Measurements from ENCODE around the gene RPP25L. TPM values are rescaled to one million over a fixed set of nuclear protein-coding genes. Genes with fewer than 3 reads are reported as not detected.

The RPP25L gene
- total RNA-seq, 1 donor: 14.7 TPM

- TF ChIP-seq CTCF (IDR thresholded peaks at IDR 0.05; ENCODE audit: insufficient read depth, low read depth, low read length): no peak
- no peak overlapping the region for H3K4me3 ChIP-seq (ENCODE audit: low read depth, low read length)
- no peak for DNase-seq (ENCODE audit: low read depth)
Measured at GRCh38 chr9:34623374-34624235, 11.7 kb upstream of the RPP25L start.

- no peak for TF ChIP-seq CTCF (IDR thresholded peaks at IDR 0.05; ENCODE audit: insufficient read depth, low read depth, low read length)
- DNase-seq (ENCODE audit: low read depth): peak; percentile 95
Measured at GRCh38 chr9:34620061-34620994, 8.4 kb upstream of the RPP25L start, which contains the start of gene DCTN3. Gene DCTN3 (minus strand): TSS chr9:34620495. CDS start chr9:34620464, 31 bp downstream.

GRCh38 chr9:34615132-34615531, 3.2 kb upstream of the RPP25L start:
- no peak overlapping the region for H3K4me3 ChIP-seq (ENCODE audit: low read depth, low read length)
- no peak for TF ChIP-seq CTCF (IDR thresholded peaks at IDR 0.05; ENCODE audit: insufficient read depth, low read depth, low read length)
- DNase-seq (ENCODE audit: low read depth): no peak

More at GRCh38 chr9:34620061-34620994, 8.4 kb upstream of the RPP25L start, which contains the start of gene DCTN3:
- peak within 1 kb of the TSS; percentile 69 for H3K4me3 ChIP-seq (ENCODE audit: low read depth, low read length)

- TF ChIP-seq CTCF (IDR thresholded peaks at IDR 0.05; ENCODE audit: insufficient read depth, low read depth, low read length): peak; percentile 84
- DNase-seq (ENCODE audit: low read depth): peak; percentile 67
- peak overlapping the region; percentile 82 for H3K4me3 ChIP-seq (ENCODE audit: low read depth, low read length)
Measured at GRCh38 chr9:34612788-34613390, 992 bp upstream of the RPP25L start.

GRCh38 chr9:34611251-34611810, 566 bp downstream of the RPP25L start:
- H3K4me3 ChIP-seq (ENCODE audit: low read depth, low read length): peak overlapping the region; percentile 82
- TF ChIP-seq CTCF (IDR thresholded peaks at IDR 0.05; ENCODE audit: insufficient read depth, low read depth, low read length): no peak
- DNase-seq (ENCODE audit: low read depth): no peak

Data from fibroblast of villous mesenchyme (primary cell).